ENCODE measurements around the gene CTR9. TPM values are rescaled to one million over a fixed set of nuclear protein-coding genes. Genes with fewer than 3 reads are reported as not detected.
A peak's percentile ranks its signal among the peaks of the same experiment; 100 is the strongest.

CTR9 gene
- total and polyA plus RNA-seq, 2 of the 13 experiments (the other 11 are each of a cell fraction or from before 2014, with no cell fraction given), result 6.6 to 22.1 TPM

DNA sequence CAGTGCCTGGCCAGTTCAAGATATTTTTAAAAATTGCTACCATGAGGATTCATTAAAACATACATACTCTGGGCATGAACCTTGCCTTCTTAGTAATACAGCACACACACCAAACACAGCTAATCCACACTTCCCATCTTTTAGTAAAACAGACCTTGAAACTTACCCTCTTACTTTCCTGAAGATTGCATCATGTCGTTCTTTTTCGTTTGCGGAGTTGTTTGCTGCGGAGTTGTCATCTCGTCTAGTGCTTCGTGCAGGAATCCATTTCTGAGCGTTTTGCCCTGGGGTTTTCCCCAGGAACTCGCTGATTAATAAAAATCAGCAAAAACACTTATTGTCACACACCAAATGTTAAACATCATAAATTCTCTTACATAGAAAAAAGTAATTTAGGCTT lies 54.7 kb downstream of the CTR9 start (continued):
- TF ChIP-seq ZNF124 (CRISPR knock-in tag; IDR thresholded peaks at IDR 0.05), result no peak
- no peak for TF ChIP-seq ATF1 (CRISPR knock-in tag; IDR thresholded peaks at IDR 0.05)
- TF ChIP-seq ATF7 (IDR thresholded peaks at IDR 0.05), result 0 out of 2 replicates have a peak, but pooled peaks have one; percentile 25
- no peak for TF ChIP-seq ATF7 (CRISPR knock-in tag; IDR thresholded peaks at IDR 0.05)
- TF ChIP-seq, protein P1, sequence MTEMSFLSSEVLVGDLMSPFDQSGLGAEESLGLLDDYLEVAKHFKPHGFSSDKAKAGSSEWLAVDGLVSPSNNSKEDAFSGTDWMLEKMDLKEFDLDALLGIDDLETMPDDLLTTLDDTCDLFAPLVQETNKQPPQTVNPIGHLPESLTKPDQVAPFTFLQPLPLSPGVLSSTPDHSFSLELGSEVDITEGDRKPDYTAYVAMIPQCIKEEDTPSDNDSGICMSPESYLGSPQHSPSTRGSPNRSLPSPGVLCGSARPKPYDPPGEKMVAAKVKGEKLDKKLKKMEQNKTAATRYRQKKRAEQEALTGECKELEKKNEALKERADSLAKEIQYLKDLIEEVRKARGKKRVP (CRISPR knock-in tag; IDR thresholded peaks at IDR 0.05), result peak in 1 of 2 experiments; percentile 90; a peak in 2 of 4 replicates
- TF ChIP-seq GATAD2A (CRISPR knock-in tag; IDR thresholded peaks at IDR 0.05), result peak; percentile 23; the same call in 1 of the 2 replicates
- no peak for TF ChIP-seq HNF4G (IDR thresholded peaks at IDR 0.05; ENCODE audit: borderline replicate concordance, low read depth, low read length)
- TF ChIP-seq HNF4G (CRISPR knock-in tag; IDR thresholded peaks at IDR 0.05; ENCODE audit: borderline replicate concordance, low read depth), result no peak
- TF ChIP-seq MED1 (CRISPR knock-in tag; IDR thresholded peaks at IDR 0.05), result 0 out of 2 replicates have a peak, but pooled peaks have one; percentile 16

DNA sequence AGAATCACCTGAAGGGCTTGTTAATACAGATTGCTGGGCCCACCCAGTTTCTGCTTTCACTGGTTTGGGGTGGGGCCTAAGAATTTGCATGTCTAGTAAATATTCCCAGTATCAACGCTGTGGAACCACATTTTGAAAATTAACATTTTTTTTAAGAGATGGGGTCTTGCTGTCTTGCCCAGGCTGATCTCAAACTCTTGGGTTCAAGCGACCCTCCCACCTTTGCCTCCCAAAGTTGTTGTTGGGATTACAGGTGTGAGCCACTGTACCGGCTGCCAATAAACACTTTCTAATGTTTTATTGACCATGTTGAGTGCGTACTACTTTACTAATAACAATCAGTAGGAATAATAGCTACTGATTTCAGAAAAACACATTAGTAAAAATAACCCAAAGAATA lies 55.2 kb downstream of the CTR9 start:
- H3K4me3 ChIP-seq (replicated peaks in 1 of 3; ENCODE audit: insufficient read depth in 1 of 3, low read depth in 2 of 3, low read length in 3 of 3), result peak overlapping the region; percentile 7 to 88 (median 37); a peak in 3 of 6 replicates
- no peaks in the 10 kb centered on the region for H3K9me3 ChIP-seq (ENCODE audit: low read length)
- no peak for DNase-seq (ENCODE audit: low spot score)
- H3K9ac ChIP-seq (ENCODE audit: insufficient read depth, low read depth, low read length), result no peak overlapping the region
- peak overlapping the region; percentile 76 for H3K4me2 ChIP-seq (ENCODE audit: low read depth, low read length)
- no peaks in the 10 kb centered on the region; a peak in 1 of 5 replicates for H3K27me3 ChIP-seq (ENCODE audit: control insufficient read depth in 1 of 2, insufficient read depth in 2 of 2, low read length in 2 of 2)
- 96% methylated on average over 4 of the region's 4 CpGs for WGBS (ENCODE audit: low lambda C conversion rate)
- peaks cover 46% of the 10 kb centered on the region for H3K79me2 ChIP-seq (ENCODE audit: insufficient read depth, low read length)
- in situ Hi-C loops (cut with HindIII; ENCODE audit: extremely low pct_ligation_motif_present, low pct_unique_long_range_greater_than_20kb), result loop anchor here (5.0 kb wide), 1 partner anchor 51 kb away; the partner anchor contains the start of gene ZBED5
- TF ChIP-seq SALL1 (CRISPR knock-in tag; IDR thresholded peaks at IDR 0.05), result no peak
- peak; percentile 86 for TF ChIP-seq ZNF121 (CRISPR knock-in tag; IDR thresholded peaks at IDR 0.05)
- no peak for TF ChIP-seq ZNF607 (CRISPR knock-in tag; IDR thresholded peaks at IDR 0.05; ENCODE audit: borderline replicate concordance)
- peaks cover 20 to 59% of the 10 kb centered on the region in 2 experiments for H3K36me3 ChIP-seq (replicated peaks in 1 of 2; ENCODE audit: control insufficient read depth in 1 of 2, insufficient read depth in 2 of 2, low read length in 2 of 2)
- H3K4me1 ChIP-seq (ENCODE audit: insufficient read depth, low read length), result peaks cover 47% of the 10 kb centered on the region
- no peak overlapping the region for H3K27ac ChIP-seq (ENCODE audit: extremely low read length, insufficient read depth, low read length)
- H2AFZ ChIP-seq (ENCODE audit: low read length), result no peak overlapping the region
- ATAC-seq, result no peak
- FAIRE-seq, result no peak
- ChIA-PET CTCF (ENCODE audit: low intra/inter-chr PET ratio, low total read pairs) (no interaction called here), POLR2A (interaction anchor here (1.2 to 4.5 kb wide), 4 partner anchors 8 to 52 kb away, joined by 3 to 104 read pairs (median 11); partner anchors contain the start of gene ZBED5)
- H4K20me1 ChIP-seq (ENCODE audit: insufficient read depth, low read length), result peaks cover 3% of the 10 kb centered on the region; the same call in 1 of the 2 replicates
- no TSS peak for BruUV-seq (replicated peaks)
- intact Hi-C loops (cut with micrococcal nuclease; ENCODE audit: unreplicated experiment), result loop anchor here (5.0 kb wide), 2 partner anchors 121 to 519 kb away; no protein-coding TSS in a partner anchor

All from HepG2 (cell line).